GM23338 (cell line): ENCODE data around the gene SEPTIN11. TPM values are rescaled to one million over a fixed set of nuclear protein-coding genes. Genes with fewer than 3 reads are reported as not detected.

Experiments
- ATAC-seq: fragments of 200-7000 bp; cut with Tn5 transposase; 3 replicates; pipeline ENCODE4 v1.9.1; 2020
- DNase-seq: peaks from one replicate; pipeline ENCODE4 v3.0.0-alpha.2; 2015; ENCODE audit warnings: low spot score
- H2AFZ ChIP-seq: fragments of 200-600 bp; sonication (generic); 2 replicates; pipeline ENCODE4 v1.8.0; 2016; ENCODE audit warnings: antibody characterized with exemption, mild to moderate bottlenecking, moderate library complexity
- H3F3A ChIP-seq: fragments of 200-600 bp; sonication (generic); replicated peaks from 2 replicates; pipeline ENCODE4 v1.8.0; 2017; ENCODE audit warnings: antibody characterized with exemption, mixed run types, low read depth
- H3K27ac ChIP-seq: fragments of 200-600 bp; sonication (generic); 2 replicates; pipeline ENCODE4 v1.6.1; 2016; ENCODE audit warnings: low read depth
- H3K27me3 ChIP-seq: fragments of 200-600 bp; sonication (generic); 2 replicates; pipeline ENCODE4 v1.8.0; 2016; ENCODE audit warnings: mild to moderate bottlenecking, mixed run types, moderate library complexity; ENCODE audit not compliant: insufficient read depth
- H3K36me3 ChIP-seq: fragments of 200-600 bp; sonication (generic); 2 replicates; pipeline ENCODE4 v1.8.0; 2016; ENCODE audit warnings: mild to moderate bottlenecking; ENCODE audit not compliant: insufficient read depth
- H3K4me1 ChIP-seq: fragments of 200-600 bp; sonication (generic); 2 replicates; pipeline ENCODE4 v1.8.0; 2016; ENCODE audit warnings: mild to moderate bottlenecking, moderate library complexity; ENCODE audit not compliant: insufficient read depth
- H3K4me2 ChIP-seq: fragments of 200-600 bp; sonication (generic); 2 replicates; pipeline ENCODE4 v1.7.1; 2017; ENCODE audit warnings: mixed run types
- H3K4me3 ChIP-seq: fragments of 200-600 bp; sonication (generic); 2 replicates; pipeline ENCODE4 v1.6.1; 2016; ENCODE audit warnings: mixed run types
- H3K79me2 ChIP-seq: fragments of 200-600 bp; sonication (generic); replicated peaks from 2 replicates; pipeline ENCODE4 v1.8.0; 2017; ENCODE audit warnings: mild to moderate bottlenecking; ENCODE audit not compliant: insufficient read depth
- H3K9me2 ChIP-seq: fragments of 200-600 bp; sonication (generic); 2 replicates; pipeline ENCODE4 v1.8.0; 2017; ENCODE audit not compliant: insufficient read depth
- H4K20me1 ChIP-seq: fragments of 200-600 bp; sonication (generic); replicated peaks from 2 replicates; pipeline ENCODE4 v1.8.0; 2017; ENCODE audit warnings: mild to moderate bottlenecking; ENCODE audit not compliant: insufficient read depth
- H3K27ac Mint-ChIP-seq: 2 replicates; pipeline ENCODE4 v1.8.0; 2020; ENCODE audit warnings: inconsistent platforms, mild to moderate bottlenecking, moderate library complexity, mixed read lengths
- H3K27me3 Mint-ChIP-seq: 3 replicates; pipeline ENCODE4 v1.8.0; 2022; ENCODE audit warnings: low read depth, mild to moderate bottlenecking, moderate library complexity, mixed read lengths, inconsistent platforms; ENCODE audit not compliant: insufficient read depth, poor library complexity
- H3K36me3 Mint-ChIP-seq: 3 replicates; pipeline ENCODE4 v1.8.0; 2021; ENCODE audit warnings: low read depth, mild to moderate bottlenecking, inconsistent platforms, moderate library complexity, mixed read lengths
- H3K4me1 Mint-ChIP-seq: 3 replicates; pipeline ENCODE4 v1.8.0; 2020; ENCODE audit warnings: mild to moderate bottlenecking, inconsistent platforms, mixed read lengths
- H3K4me3 Mint-ChIP-seq: 3 replicates; pipeline ENCODE4 v1.8.0; 2021; ENCODE audit warnings: moderate library complexity, mild to moderate bottlenecking, inconsistent platforms, mixed read lengths
- H3K9me3 Mint-ChIP-seq: 3 replicates; pipeline ENCODE4 v1.8.0; 2020; ENCODE audit warnings: moderate library complexity, mild to moderate bottlenecking, inconsistent platforms, mixed read lengths
- CREB1 ChIP-seq: fragments of 250-450 bp; sonication (Bioruptor Pico); IDR thresholded peaks from 2 replicates; pipeline ENCODE4 v1.5.0; 2020; ENCODE audit warnings: low read depth, mild to moderate bottlenecking, moderate library complexity
- CTCF ChIP-seq, 2 experiments: fragments of 200-600 bp in 1 of 2; sonication (generic) in 1 of 2; conservative IDR thresholded peaks; 2 replicates each; pipeline versions ENCODE4 v1.5.1 to v1.6.1; 2016 to 2017; ENCODE audit warnings: antibody characterized with exemption in 2 of 2, low read depth in 2 of 2, mild to moderate bottlenecking in 2 of 2, moderate library complexity in 1 of 2
- ETS1 ChIP-seq: IDR thresholded peaks from 2 replicates; pipeline ENCODE4 v1.6.1; 2016; ENCODE audit warnings: antibody characterized with exemption
- EZH2 ChIP-seq: fragments of 200-600 bp; sonication (generic); IDR thresholded peaks from one replicate; pipeline ENCODE4 v1.8.0; 2017; ENCODE audit warnings: antibody characterized with exemption, mild to moderate bottlenecking, low read depth; ENCODE audit not compliant: unreplicated experiment
- EZH2phosphoT487 ChIP-seq: fragments of 200-600 bp; sonication (generic); IDR thresholded peaks from one replicate; pipeline ENCODE4 v1.8.1; 2018; ENCODE audit warnings: antibody characterized with exemption; ENCODE audit not compliant: unreplicated experiment
- JUNB ChIP-seq: IDR thresholded peaks from one replicate; pipeline ENCODE4 v1.6.1; 2016; ENCODE audit warnings: antibody characterized with exemption; ENCODE audit not compliant: unreplicated experiment
- NANOG ChIP-seq: IDR thresholded peaks from 2 replicates; pipeline ENCODE4 v1.6.1; 2016; ENCODE audit warnings: antibody characterized with exemption, borderline replicate concordance
- POLR2AphosphoS5 ChIP-seq: IDR thresholded peaks from 2 replicates; pipeline ENCODE4 v1.6.1; 2016; ENCODE audit warnings: antibody characterized with exemption, low read depth
- REST ChIP-seq: IDR thresholded peaks from one replicate; pipeline ENCODE4 v1.6.1; 2018; ENCODE audit warnings: antibody characterized with exemption; ENCODE audit not compliant: unreplicated experiment
- STAT1 ChIP-seq: IDR thresholded peaks from one replicate; pipeline ENCODE4 v1.6.1; 2016; ENCODE audit warnings: antibody characterized with exemption; ENCODE audit not compliant: unreplicated experiment
- ZNF114 ChIP-seq: fragments of 250-450 bp; sonication (Bioruptor Pico); IDR thresholded peaks from 2 replicates; pipeline ENCODE4 v1.5.0; 2020; ENCODE audit warnings: mild to moderate bottlenecking, moderate library complexity
- ZNF331 ChIP-seq: fragments of 250-450 bp; sonication (Bioruptor Pico); IDR thresholded peaks from 2 replicates; pipeline ENCODE4 v1.5.0; 2020; ENCODE audit warnings: low read depth, mild to moderate bottlenecking, moderate library complexity
- ZNF462 ChIP-seq: fragments of 250-450 bp; sonication (Bioruptor Pico); IDR thresholded peaks from 2 replicates; pipeline ENCODE4 v1.5.0; 2020; ENCODE audit warnings: mild to moderate bottlenecking, moderate library complexity
- polyA plus RNA-seq: library from polyadenylated mRNA; unstranded; fragments of >200 nt; fragmentation: Nextera tagmentation; extraction: Ambion mirVana; gene quantifications from 2 replicates; pipeline ENCODE4 v1.2.1, GENCODE V29; 2016
- total RNA-seq: library from RNA; depleted of rRNA; stranded (reverse); fragments of >200 nt; shearing (Covaris generic); gene quantifications from 2 replicates; pipeline ENCODE4 v1.2.3, GENCODE V29; 2014

The SEPTIN11 gene
- total and polyA plus RNA-seq, 2 experiments from 2014 or later: 80.0 to 81.6 TPM

- no peak for DNase-seq
- Histone ChIP-seq H3K27me3 (no peaks in the 10 kb centered on the region), H3K27ac (no peak overlapping the region), H3F3A (peaks cover 9% of the 10 kb centered on the region; the same call in 1 of the 2 replicates), H3K79me2 (peaks cover 27% of the 10 kb centered on the region), H3K4me3 (no peak overlapping the region), H3K4me1 (peaks cover 37% of the 10 kb centered on the region), H2AFZ (no peak overlapping the region), H3K9me2 (no peaks in the 10 kb centered on the region), H3K36me3 (no peaks in the 10 kb centered on the region), H3K4me2 (no peak overlapping the region), H4K20me1 (no peaks in the 10 kb centered on the region)
- Mint-ChIP-seq H3K4me3 (no peak overlapping the region), H3K27ac (no peak overlapping the region), H3K4me1 (peaks cover 63% of the 10 kb centered on the region), H3K9me3 (peaks cover 5% of the 10 kb centered on the region; the same call in 2 of the 3 replicates), H3K27me3 (no peaks in the 10 kb centered on the region), H3K36me3 (peaks cover 42% of the 10 kb centered on the region)
- ATAC-seq: no peak
- no peak for TF ChIP-seq ZNF462 (CRISPR knock-in tag)
- TF ChIP-seq POLR2AphosphoS5: no peak
- TF ChIP-seq JUNB: no peak
- no peak for TF ChIP-seq EZH2
- no peak for TF ChIP-seq CTCF (conservative IDR thresholded peaks at IDR 0.05; ENCODE audit: low read depth in 2 of 2)
- no peak for TF ChIP-seq EZH2phosphoT487
- TF ChIP-seq REST: no peak
- no peak for TF ChIP-seq ZNF114 (CRISPR knock-in tag)
- no peak for TF ChIP-seq ZNF331 (CRISPR knock-in tag)
- TF ChIP-seq NANOG: no peak
- TF ChIP-seq STAT1: no peak
- no peak for TF ChIP-seq CREB1
- no peak for TF ChIP-seq ETS1
These were observed 46.9 kb downstream of the SEPTIN11 start for GRCh38 chr4:76996445-76996844.
